Lung (tissue), 12 donors: ENCODE results near the gene PLEKHH3. TPM values are rescaled to one million over a fixed set of nuclear protein-coding genes. Genes with fewer than 3 reads are reported as not detected.
A peak's percentile ranks its signal among the peaks of the same experiment; 100 is the strongest.

Experiments used
- ATAC-seq: fragments of 200-7000 bp; cut with Tn5 transposase; one replicate; pipeline ENCODE4 v1.9.1; 2020; ENCODE audit warnings: moderate number of reproducible peaks; ENCODE audit not compliant: insufficient read depth, low FRiP score
- DNase-seq, 3 donors: peaks; one replicate each; pipeline ENCODE4 v3.0.0-alpha.2; 2013 to 2017
- H3K27ac ChIP-seq, 2 donors: one replicate each; pipeline ENCODE4 v1.5.1; 2013; ENCODE audit warnings: mild to moderate bottlenecking in 2 of 2, moderate library complexity in 2 of 2, control low read depth in 1 of 2, inconsistent platforms in 1 of 2, low read depth in 1 of 2, low read length in 1 of 2
- H3K27me3 ChIP-seq, 3 donors: one replicate each; pipeline ENCODE4 v1.5.1; 2013; ENCODE audit warnings: low read length in 2 of 3; ENCODE audit not compliant: control insufficient read depth in 3 of 3, insufficient read depth in 3 of 3
- H3K36me3 ChIP-seq, 4 donors: one replicate each; pipeline ENCODE4 v1.5.1; 2013; ENCODE audit warnings: low read length in 4 of 4, mild to moderate bottlenecking in 1 of 4, moderate library complexity in 1 of 4; ENCODE audit not compliant: control insufficient read depth in 4 of 4, insufficient read depth in 4 of 4
- H3K4me1 ChIP-seq, 5 donors: one replicate each; pipeline ENCODE4 v1.5.1; 2013; ENCODE audit warnings: low read length in 5 of 5, mild to moderate bottlenecking in 2 of 5, moderate library complexity in 1 of 5; ENCODE audit not compliant: control insufficient read depth in 5 of 5, insufficient read depth in 5 of 5
- H3K4me3 ChIP-seq: one replicate; pipeline ENCODE4 v1.5.1; 2013; ENCODE audit warnings: mild to moderate bottlenecking, control low read depth, moderate library complexity
- H3K9ac ChIP-seq, 2 donors: one replicate each; pipeline ENCODE4 v1.5.1; 2013; ENCODE audit warnings: low read length in 2 of 2, control low read depth in 1 of 2; ENCODE audit not compliant: insufficient read depth in 1 of 2
- H3K9me3 ChIP-seq, 4 donors: one replicate each; pipeline ENCODE4 v1.5.1; 2013; ENCODE audit warnings: low read length in 3 of 4, mild to moderate bottlenecking in 1 of 4, moderate library complexity in 1 of 4; ENCODE audit not compliant: control insufficient read depth in 4 of 4, insufficient read depth in 3 of 4
- WGBS, 2 donors: extraction: QIAGEN DNeasy Blood & Tissue Kit; methylation state at CpG; one replicate each; pipeline ENCODE4 v1.1.7; 2013; 5-methylcytosine and 5-hydroxymethylcytosine counted together
- polyA plus RNA-seq, 2 donors: library from polyadenylated mRNA; stranded (reverse); fragments of 200-250 nt; gene quantifications; one replicate each; pipeline ENCODE4 v1.2.1, GENCODE V29; 2013
- total RNA-seq, 2 donors: library from RNA; depleted of rRNA in 1 of 2; stranded (reverse); fragments of >200 nt in 1 of 2; gene quantifications; one replicate each; pipeline ENCODE4 v1.2.1, GENCODE V29; 2014 to 2021
- TF ChIP-seq, protein P1 (sequence below): IDR thresholded peaks from 2 replicates; pipeline ENCODE4 v1.5.1; 2012; ENCODE audit warnings: mild to moderate bottlenecking; ENCODE audit errors: control extremely low read depth, extremely low read depth
- donor health status: control.
- donor health status: control.
- donor health status: Bipolar disorder and iron deficiency.
- donor health status: healthy.
- donor health status: DM: yes; HTN: yes; CAD: no.

Gene PLEKHH3
- total and polyA plus RNA-seq, 4 donors, result 21.2 to 30.2 (median 22.9) TPM

DNA sequence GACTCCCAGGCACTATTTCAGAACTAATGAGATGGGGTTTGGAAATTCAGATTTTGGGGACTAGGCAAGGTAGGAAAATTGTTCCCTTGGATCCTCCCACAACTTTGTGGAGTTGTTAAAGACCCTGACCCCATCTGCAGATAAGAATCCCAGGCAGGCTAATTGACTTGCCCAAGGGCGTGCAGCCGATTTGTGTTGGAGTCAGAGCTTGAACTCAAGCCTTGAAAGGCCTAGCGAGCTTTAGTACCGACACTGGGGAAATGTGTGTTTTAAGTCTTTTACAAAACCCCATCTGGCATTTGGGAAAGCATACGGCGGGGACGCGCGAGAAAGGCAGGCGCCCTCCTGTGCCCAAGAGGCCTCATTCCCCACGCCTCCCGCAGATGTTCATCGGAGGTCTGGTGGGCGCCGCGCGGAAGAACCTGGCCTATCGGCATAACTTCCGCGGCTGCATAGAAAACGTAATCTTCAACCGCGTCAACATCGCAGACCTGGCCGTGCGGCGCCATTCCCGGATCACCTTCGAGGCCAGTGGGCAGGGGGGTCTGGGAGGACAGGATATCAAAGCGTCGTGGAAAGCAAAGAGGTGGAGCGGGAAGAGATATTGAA lies 9.8 kb upstream of the PLEKHH3 start:
- TF ChIP-seq, protein P1, sequence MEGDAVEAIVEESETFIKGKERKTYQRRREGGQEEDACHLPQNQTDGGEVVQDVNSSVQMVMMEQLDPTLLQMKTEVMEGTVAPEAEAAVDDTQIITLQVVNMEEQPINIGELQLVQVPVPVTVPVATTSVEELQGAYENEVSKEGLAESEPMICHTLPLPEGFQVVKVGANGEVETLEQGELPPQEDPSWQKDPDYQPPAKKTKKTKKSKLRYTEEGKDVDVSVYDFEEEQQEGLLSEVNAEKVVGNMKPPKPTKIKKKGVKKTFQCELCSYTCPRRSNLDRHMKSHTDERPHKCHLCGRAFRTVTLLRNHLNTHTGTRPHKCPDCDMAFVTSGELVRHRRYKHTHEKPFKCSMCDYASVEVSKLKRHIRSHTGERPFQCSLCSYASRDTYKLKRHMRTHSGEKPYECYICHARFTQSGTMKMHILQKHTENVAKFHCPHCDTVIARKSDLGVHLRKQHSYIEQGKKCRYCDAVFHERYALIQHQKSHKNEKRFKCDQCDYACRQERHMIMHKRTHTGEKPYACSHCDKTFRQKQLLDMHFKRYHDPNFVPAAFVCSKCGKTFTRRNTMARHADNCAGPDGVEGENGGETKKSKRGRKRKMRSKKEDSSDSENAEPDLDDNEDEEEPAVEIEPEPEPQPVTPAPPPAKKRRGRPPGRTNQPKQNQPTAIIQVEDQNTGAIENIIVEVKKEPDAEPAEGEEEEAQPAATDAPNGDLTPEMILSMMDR, result no peak
- H3K4me1 ChIP-seq, result peaks cover 0 to 31% (median 8%) of the 10 kb centered on the region in 5 donors
- H3K36me3 ChIP-seq, result peaks cover 0 to 6% (median 0%) of the 10 kb centered on the region in 4 donors
- H3K27ac ChIP-seq, result no peak overlapping the region
- H3K9ac ChIP-seq, result no peak overlapping the region
- no peaks in the 10 kb centered on the region for H3K9me3 ChIP-seq
- peaks cover 0 to 52% (median 32%) of the 10 kb centered on the region in 3 donors for H3K27me3 ChIP-seq
- no peak for ATAC-seq
- 88 to 89% methylated on average over 32 of the region's 32 CpGs for WGBS, 2 donors
- H3K4me3 ChIP-seq, result no peak overlapping the region
- DNase-seq, result no peak

DNA sequence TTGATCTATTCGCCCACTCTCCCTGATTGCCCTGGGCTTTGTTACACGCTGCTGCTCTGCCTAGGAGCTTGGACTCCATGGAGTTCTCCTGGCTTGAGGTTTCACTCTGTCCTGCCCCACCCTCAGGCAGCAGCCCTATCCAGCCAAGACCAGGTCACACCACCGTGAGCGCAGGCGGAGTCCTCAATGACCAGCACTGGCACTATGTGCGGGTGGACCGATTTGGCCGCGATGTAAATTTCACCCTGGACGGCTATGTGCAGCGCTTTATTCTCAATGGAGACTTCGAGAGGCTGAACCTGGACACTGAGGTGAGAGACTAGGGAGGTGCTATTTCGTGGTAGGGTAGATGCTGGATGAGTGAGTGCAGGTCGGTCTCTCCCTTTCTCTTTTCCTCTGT lies 9.0 kb upstream of the PLEKHH3 start:
- H3K9me3 ChIP-seq, result no peaks in the 10 kb centered on the region
- no peak overlapping the region for H3K9ac ChIP-seq
- peaks cover 0 to 55% (median 35%) of the 10 kb centered on the region in 3 donors for H3K27me3 ChIP-seq
- no peak overlapping the region for H3K4me3 ChIP-seq
- WGBS, 2 donors, result 90 to 91% methylated on average over 14 of the region's 14 CpGs
- peaks cover 3 to 31% (median 10%) of the 10 kb centered on the region in 5 donors for H3K4me1 ChIP-seq
- TF ChIP-seq, protein P1, result no peak
- peaks cover 0 to 1% (median 0%) of the 10 kb centered on the region in 4 donors for H3K36me3 ChIP-seq
- ATAC-seq, result no peak
- no peak for DNase-seq
- H3K27ac ChIP-seq, result no peak overlapping the region

DNA sequence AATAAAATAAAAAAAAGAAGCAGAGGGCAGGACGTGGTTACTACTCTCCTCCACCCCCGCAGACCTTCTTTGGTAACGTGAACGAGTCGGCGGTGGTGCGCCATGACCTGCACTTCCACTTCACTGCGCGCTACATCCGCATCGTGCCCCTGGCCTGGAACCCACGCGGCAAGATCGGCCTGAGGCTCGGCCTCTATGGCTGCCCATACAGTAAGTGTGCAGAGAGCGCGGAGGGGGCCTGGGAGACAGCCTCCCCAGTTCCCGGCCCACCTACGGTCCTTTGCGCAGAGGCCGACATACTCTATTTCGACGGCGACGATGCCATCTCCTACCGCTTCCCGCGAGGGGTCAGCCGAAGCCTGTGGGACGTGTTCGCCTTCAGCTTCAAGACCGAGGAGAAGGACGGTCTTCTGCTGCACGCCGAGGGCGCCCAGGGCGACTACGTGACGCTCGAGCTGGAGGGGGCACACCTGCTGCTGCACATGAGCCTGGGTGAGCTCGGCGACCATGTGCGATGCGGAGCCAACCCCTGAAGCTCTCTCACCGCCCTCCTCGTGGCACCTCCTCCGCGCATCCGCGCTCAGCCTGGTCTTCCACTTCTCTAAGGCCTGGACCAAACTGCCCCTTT lies 8.2 kb upstream of the PLEKHH3 start:
- Histone ChIP-seq H3K4me1 (peaks cover 3 to 37% (median 13%) of the 10 kb centered on the region in 5 donors), H3K36me3 (peaks cover 0 to 1% (median 0%) of the 10 kb centered on the region in 4 donors), H3K27ac (no peak overlapping the region), H3K9ac (no peak overlapping the region), H3K4me3 (no peak overlapping the region), H3K27me3 (peaks cover 0 to 58% (median 35%) of the 10 kb centered on the region in 3 donors), H3K9me3 (no peaks in the 10 kb centered on the region)
- DNase-seq (peak in 1 of 3 donors; percentile 25), ATAC-seq (no peak)
- WGBS, 2 donors, result 84 to 92% methylated on average over 50 of the region's 50 CpGs
- TF ChIP-seq, protein P1, result no peak
